Liver (tissue), 9 donors: Measurements from ENCODE around the gene DHX16. TPM values are rescaled to one million over a fixed set of nuclear protein-coding genes. Genes with fewer than 3 reads are reported as not detected.

Experiments used
- DNase-seq: peaks from one replicate; pipeline ENCODE4 v3.0.0-alpha.2; 2017; ENCODE audit warnings: low spot score
- H3K27ac ChIP-seq, 2 donors: one replicate each; pipeline ENCODE4 v1.7.0; 2013; ENCODE audit warnings: inconsistent platforms in 2 of 2, low read length in 2 of 2, control low read depth in 1 of 2, low read depth in 1 of 2, mild to moderate bottlenecking in 1 of 2
- H3K27me3 ChIP-seq, 4 donors: one replicate each; pipeline versions ENCODE4 v1.6.1 to v1.7.0; 2013; ENCODE audit warnings: low read length in 3 of 4, inconsistent platforms in 1 of 4, mild to moderate bottlenecking in 1 of 4, moderate library complexity in 1 of 4; ENCODE audit not compliant: control insufficient read depth in 4 of 4, insufficient read depth in 4 of 4
- H3K36me3 ChIP-seq, 4 donors: one replicate each; pipeline versions ENCODE4 v1.6.1 to v1.7.0; 2013; ENCODE audit warnings: low read length in 3 of 4, mild to moderate bottlenecking in 3 of 4, low read depth in 1 of 4, moderate library complexity in 1 of 4; ENCODE audit not compliant: control insufficient read depth in 4 of 4, insufficient read depth in 3 of 4
- H3K4me1 ChIP-seq, 4 donors: one replicate each; pipeline versions ENCODE4 v1.6.1 to v1.7.0; 2013; ENCODE audit warnings: low read length in 3 of 4, mild to moderate bottlenecking in 3 of 4, moderate library complexity in 1 of 4; ENCODE audit not compliant: control insufficient read depth in 4 of 4, insufficient read depth in 4 of 4
- H3K4me3 ChIP-seq, 3 donors: one replicate each; pipeline versions ENCODE4 v1.6.1 to v1.7.0; 2013; ENCODE audit warnings: low read length in 3 of 3, control low read depth in 1 of 3, low read depth in 1 of 3, mild to moderate bottlenecking in 1 of 3
- H3K9ac ChIP-seq, 2 donors: one replicate each; pipeline ENCODE4 v1.7.0; 2013; ENCODE audit warnings: low read length in 2 of 2, mild to moderate bottlenecking in 2 of 2, moderate library complexity in 2 of 2, control low read depth in 1 of 2, low read depth in 1 of 2
- H3K9me3 ChIP-seq, 4 donors: one replicate each; pipeline versions ENCODE4 v1.6.1 to v1.7.0; 2013; ENCODE audit warnings: low read length in 3 of 4; ENCODE audit not compliant: control insufficient read depth in 4 of 4
- ATF3 ChIP-seq: IDR thresholded peaks from 2 replicates; pipeline ENCODE4 v1.6.1; 2016; ENCODE audit warnings: antibody characterized with exemption
- EGR1 ChIP-seq, 2 donors: IDR thresholded peaks; 2 replicates each; pipeline ENCODE4 v1.6.1; 2016 to 2018; ENCODE audit warnings: antibody characterized with exemption in 2 of 2, low read depth in 2 of 2
- FOXA1 ChIP-seq: IDR thresholded peaks from 2 replicates; pipeline ENCODE4 v1.6.1; 2016; ENCODE audit warnings: antibody characterized with exemption
- FOXA2 ChIP-seq: IDR thresholded peaks from 2 replicates; pipeline ENCODE4 v1.6.1; 2016; ENCODE audit warnings: antibody characterized with exemption
- GABPA ChIP-seq, 2 donors: IDR thresholded peaks in 1 of 2; conservative IDR thresholded peaks in 1 of 2; 2 replicates each; pipeline ENCODE4 v1.6.1; 2016; ENCODE audit warnings: antibody characterized with exemption in 2 of 2, mild to moderate bottlenecking in 1 of 2, moderate library complexity in 1 of 2
- HNF4A ChIP-seq, 2 donors: conservative IDR thresholded peaks; 2 replicates each; pipeline ENCODE4 v1.6.1; 2016; ENCODE audit warnings: antibody characterized with exemption in 2 of 2, mild to moderate bottlenecking in 2 of 2
- HNF4G ChIP-seq: IDR thresholded peaks from 2 replicates; pipeline ENCODE4 v1.6.1; 2016; ENCODE audit warnings: antibody characterized with exemption
- JUND ChIP-seq, 2 donors: IDR thresholded peaks; 2 replicates each; pipeline ENCODE4 v1.6.1; 2016; ENCODE audit warnings: antibody characterized with exemption in 2 of 2
- NR2F2 ChIP-seq: IDR thresholded peaks from 2 replicates; pipeline ENCODE4 v1.6.1; 2016; ENCODE audit warnings: antibody characterized with exemption
- RAD21 ChIP-seq, 2 donors: IDR thresholded peaks; 2 replicates each; pipeline ENCODE4 v1.6.1; 2016; ENCODE audit warnings: antibody characterized with exemption in 2 of 2, mild to moderate bottlenecking in 2 of 2
- RXRA ChIP-seq, 2 donors: IDR thresholded peaks; 2 replicates each; pipeline ENCODE4 v1.6.1; 2017 to 2018; ENCODE audit warnings: antibody characterized with exemption in 2 of 2, mild to moderate bottlenecking in 1 of 2
- SP1 ChIP-seq: IDR thresholded peaks from 2 replicates; pipeline ENCODE4 v1.6.1; 2018; ENCODE audit warnings: antibody characterized with exemption, mild to moderate bottlenecking
- TAF1 ChIP-seq: conservative IDR thresholded peaks from 2 replicates; pipeline ENCODE4 v1.6.1; 2016; ENCODE audit warnings: antibody characterized with exemption, mild to moderate bottlenecking
- YY1 ChIP-seq: IDR thresholded peaks from 2 replicates; pipeline ENCODE4 v1.6.1; 2016; ENCODE audit warnings: antibody characterized with exemption, mild to moderate bottlenecking
- WGBS: extraction: QIAGEN DNeasy Blood & Tissue Kit; methylation state at CpG from one replicate; pipeline ENCODE4 v1.1.7; 2013; 5-methylcytosine and 5-hydroxymethylcytosine counted together
- polyA plus RNA-seq, 2 donors: library from polyadenylated mRNA; stranded (reverse) in 1 of 2; unstranded in 1 of 2; fragments of 200-250 nt in 1 of 2; fragments of >200 nt in 1 of 2; fragmentation: Nextera tagmentation in 1 of 2; extraction: Ambion mirVana in 1 of 2; gene quantifications; one replicate each; pipeline versions ENCODE4 v1.2.1 to v1.2.3, GENCODE V29; 2013 to 2015
- total RNA-seq, 2 donors: library from RNA; depleted of rRNA; stranded (reverse); fragments of >200 nt; gene quantifications; one replicate each; pipeline ENCODE4 v1.2.3, GENCODE V29; 2014
- TF ChIP-seq, protein P1 (sequence below): IDR thresholded peaks from 2 replicates; pipeline ENCODE4 v1.6.1; 2016; ENCODE audit warnings: antibody characterized with exemption
- TF ChIP-seq, protein P2 (sequence below): IDR thresholded peaks from 2 replicates; pipeline ENCODE4 v1.6.1; 2016; ENCODE audit warnings: antibody characterized with exemption, mild to moderate bottlenecking
- TF ChIP-seq, protein P3 (sequence below): IDR thresholded peaks from 2 replicates; pipeline ENCODE4 v1.6.1; 2016; ENCODE audit warnings: antibody characterized with exemption
- donor health status: healthy.
- donor health status: healthy.
- donor health status: healthy.
- donor health status: healthy.
- donor health status: healthy.

The DHX16 gene
- total and polyA plus RNA-seq, 4 donors = 10.1 to 23.9 (median 17.4) TPM

DNA sequence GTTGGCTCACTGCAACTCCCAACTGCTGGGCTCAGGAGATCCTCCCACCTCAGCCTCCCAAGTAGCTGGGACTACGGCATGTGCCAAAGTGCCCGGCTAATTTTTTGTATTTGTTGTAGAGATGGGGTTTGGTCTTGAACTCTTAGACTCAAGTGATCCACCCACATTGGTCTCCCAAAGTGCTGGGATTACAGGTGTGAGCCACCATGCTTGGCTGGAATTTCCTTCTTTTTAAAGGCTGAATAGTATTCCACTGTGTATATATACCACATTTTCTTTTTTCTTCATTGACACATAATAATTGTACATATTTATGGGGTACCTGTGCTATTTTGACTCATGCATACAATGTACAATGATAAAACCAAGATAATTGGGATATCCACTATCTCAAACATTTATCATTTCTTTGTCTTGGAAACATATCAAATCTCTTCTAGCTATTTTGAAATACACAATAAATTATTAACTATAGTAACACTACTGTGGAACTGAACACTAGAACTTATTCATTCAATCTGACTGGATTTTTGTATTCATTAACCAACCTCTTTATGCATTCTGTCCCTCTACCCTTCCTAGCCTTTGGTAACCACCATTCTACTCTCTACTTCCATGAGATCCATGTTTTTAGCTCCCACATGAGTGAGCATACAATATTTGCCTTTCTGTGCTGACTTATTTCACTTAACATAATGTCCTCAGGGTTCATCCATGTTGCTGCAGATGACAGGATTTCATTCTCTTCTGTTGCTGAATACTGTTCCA is 36.5 kb upstream of the DHX16 start:
- Histone ChIP-seq H3K27me3 (no peaks in the 10 kb centered on the region), H3K4me3 (no peak overlapping the region), H3K36me3 (peaks cover 5 to 39% (median 26%) of the 10 kb centered on the region in 4 donors), H3K27ac (peak overlapping the region; percentile 64 to 67), H3K9me3 (no peaks in the 10 kb centered on the region), H3K4me1 (peaks cover 7 to 36% (median 22%) of the 10 kb centered on the region in 4 donors), H3K9ac (no peak overlapping the region)
- WGBS = 77% methylated on average over 2 of the region's 2 CpGs
- TF ChIP-seq ATF3 (no peak), RAD21 (IDR thresholded peaks at IDR 0.05) (peak; percentile 23 to 26), RXRA (IDR thresholded peaks at IDR 0.05) (peak; percentile 7 to 59), YY1 (peak; percentile 95), HNF4A (conservative IDR thresholded peaks at IDR 0.05) (peak; percentile 31 to 54), TAF1 (peak; percentile 42), FOXA2 (no peak), GABPA (IDR thresholded peaks at IDR 0.05 in 1 of 2, conservative IDR thresholded peaks at IDR 0.05 in 1 of 2) (no peak), NR2F2 (no peak), SP1 (peak; percentile 78), HNF4G (no peak), JUND (IDR thresholded peaks at IDR 0.05) (peak in 1 of 2 donors; percentile 49), EGR1 (IDR thresholded peaks at IDR 0.05; ENCODE audit: low read depth in 2 of 2) (no peak), FOXA1 (no peak)
- TF ChIP-seq, protein P1, sequence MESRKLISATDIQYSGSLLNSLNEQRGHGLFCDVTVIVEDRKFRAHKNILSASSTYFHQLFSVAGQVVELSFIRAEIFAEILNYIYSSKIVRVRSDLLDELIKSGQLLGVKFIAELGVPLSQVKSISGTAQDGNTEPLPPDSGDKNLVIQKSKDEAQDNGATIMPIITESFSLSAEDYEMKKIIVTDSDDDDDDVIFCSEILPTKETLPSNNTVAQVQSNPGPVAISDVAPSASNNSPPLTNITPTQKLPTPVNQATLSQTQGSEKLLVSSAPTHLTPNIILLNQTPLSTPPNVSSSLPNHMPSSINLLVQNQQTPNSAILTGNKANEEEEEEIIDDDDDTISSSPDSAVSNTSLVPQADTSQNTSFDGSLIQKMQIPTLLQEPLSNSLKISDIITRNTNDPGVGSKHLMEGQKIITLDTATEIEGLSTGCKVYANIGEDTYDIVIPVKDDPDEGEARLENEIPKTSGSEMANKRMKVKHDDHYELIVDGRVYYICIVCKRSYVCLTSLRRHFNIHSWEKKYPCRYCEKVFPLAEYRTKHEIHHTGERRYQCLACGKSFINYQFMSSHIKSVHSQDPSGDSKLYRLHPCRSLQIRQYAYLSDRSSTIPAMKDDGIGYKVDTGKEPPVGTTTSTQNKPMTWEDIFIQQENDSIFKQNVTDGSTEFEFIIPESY = no peak
- TF ChIP-seq, protein P2, sequence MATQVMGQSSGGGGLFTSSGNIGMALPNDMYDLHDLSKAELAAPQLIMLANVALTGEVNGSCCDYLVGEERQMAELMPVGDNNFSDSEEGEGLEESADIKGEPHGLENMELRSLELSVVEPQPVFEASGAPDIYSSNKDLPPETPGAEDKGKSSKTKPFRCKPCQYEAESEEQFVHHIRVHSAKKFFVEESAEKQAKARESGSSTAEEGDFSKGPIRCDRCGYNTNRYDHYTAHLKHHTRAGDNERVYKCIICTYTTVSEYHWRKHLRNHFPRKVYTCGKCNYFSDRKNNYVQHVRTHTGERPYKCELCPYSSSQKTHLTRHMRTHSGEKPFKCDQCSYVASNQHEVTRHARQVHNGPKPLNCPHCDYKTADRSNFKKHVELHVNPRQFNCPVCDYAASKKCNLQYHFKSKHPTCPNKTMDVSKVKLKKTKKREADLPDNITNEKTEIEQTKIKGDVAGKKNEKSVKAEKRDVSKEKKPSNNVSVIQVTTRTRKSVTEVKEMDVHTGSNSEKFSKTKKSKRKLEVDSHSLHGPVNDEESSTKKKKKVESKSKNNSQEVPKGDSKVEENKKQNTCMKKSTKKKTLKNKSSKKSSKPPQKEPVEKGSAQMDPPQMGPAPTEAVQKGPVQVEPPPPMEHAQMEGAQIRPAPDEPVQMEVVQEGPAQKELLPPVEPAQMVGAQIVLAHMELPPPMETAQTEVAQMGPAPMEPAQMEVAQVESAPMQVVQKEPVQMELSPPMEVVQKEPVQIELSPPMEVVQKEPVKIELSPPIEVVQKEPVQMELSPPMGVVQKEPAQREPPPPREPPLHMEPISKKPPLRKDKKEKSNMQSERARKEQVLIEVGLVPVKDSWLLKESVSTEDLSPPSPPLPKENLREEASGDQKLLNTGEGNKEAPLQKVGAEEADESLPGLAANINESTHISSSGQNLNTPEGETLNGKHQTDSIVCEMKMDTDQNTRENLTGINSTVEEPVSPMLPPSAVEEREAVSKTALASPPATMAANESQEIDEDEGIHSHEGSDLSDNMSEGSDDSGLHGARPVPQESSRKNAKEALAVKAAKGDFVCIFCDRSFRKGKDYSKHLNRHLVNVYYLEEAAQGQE = peak; percentile 60
- TF ChIP-seq, protein P3, sequence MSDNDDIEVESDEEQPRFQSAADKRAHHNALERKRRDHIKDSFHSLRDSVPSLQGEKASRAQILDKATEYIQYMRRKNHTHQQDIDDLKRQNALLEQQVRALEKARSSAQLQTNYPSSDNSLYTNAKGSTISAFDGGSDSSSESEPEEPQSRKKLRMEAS = peak; percentile 38
- DNase-seq = no peak

DNA sequence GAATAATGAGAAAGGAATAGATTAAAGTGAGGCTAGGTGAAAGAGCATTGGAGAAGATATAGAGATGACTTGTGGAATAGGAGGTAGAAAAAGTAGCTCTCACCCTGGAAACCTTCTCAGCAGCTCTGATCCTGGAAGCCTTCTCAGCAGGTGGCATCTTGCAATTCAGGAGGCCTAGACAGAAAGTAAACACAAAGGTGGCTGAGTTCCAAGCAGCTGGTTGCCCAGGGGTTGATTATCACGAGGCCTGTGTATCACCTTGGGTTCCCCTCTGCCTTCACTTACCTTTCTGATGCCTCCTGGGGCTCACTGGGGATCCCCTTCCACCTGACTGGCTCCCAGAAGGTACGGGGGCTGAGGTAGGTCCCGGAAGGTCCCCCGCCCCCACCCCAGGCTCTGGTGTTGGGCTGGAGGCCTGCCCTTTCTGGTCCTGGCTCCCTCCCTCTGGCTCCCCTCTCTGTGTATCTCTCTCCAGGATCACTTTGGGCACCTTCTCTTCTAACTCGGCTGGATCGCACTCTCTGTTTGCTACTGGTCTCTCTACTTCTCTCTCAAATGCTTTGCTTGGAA is 34.6 kb upstream of the DHX16 start:
- no peak for DNase-seq
- H3K36me3 ChIP-seq = peaks cover 3 to 33% (median 15%) of the 10 kb centered on the region in 4 donors

More for the DNA sequence above, 34.6 kb upstream of the DHX16 start:
- H3K9me3 ChIP-seq = no peaks in the 10 kb centered on the region
- H3K27me3 ChIP-seq = no peaks in the 10 kb centered on the region
- peaks cover 7 to 36% (median 22%) of the 10 kb centered on the region in 4 donors for H3K4me1 ChIP-seq
- no peak overlapping the region for H3K9ac ChIP-seq
- no peak for TF ChIP-seq YY1
- peak; percentile 44 for TF ChIP-seq FOXA2
- no peak for TF ChIP-seq RAD21 (IDR thresholded peaks at IDR 0.05)
- no peak overlapping the region for H3K27ac ChIP-seq
- WGBS = 81% methylated on average over 6 of the region's 6 CpGs
- no peak overlapping the region for H3K4me3 ChIP-seq
